ENCODE measurements around the gene DBH.

Gene DBH

DNA sequence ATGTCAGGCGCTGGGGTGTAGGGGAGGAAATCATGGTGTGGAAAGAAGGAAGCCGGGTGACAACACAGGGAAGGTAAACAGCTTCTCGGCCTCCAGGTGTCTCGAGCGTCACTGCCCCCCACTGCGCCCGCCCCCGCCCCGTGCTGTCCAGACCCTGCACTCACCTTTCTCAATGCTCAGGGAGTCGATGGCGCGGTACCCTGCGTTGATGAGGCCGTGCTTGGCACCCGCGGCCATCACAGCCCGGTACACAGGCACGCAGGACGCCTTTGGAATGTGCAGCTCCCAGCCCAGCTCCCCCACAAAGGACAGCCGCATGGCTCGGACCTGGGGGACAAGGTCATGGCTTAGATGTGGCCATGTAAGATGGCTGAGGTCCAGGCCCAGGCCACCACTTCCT, 35.2 kb downstream of the DBH start:
- TF ChIP-seq, protein P1, sequence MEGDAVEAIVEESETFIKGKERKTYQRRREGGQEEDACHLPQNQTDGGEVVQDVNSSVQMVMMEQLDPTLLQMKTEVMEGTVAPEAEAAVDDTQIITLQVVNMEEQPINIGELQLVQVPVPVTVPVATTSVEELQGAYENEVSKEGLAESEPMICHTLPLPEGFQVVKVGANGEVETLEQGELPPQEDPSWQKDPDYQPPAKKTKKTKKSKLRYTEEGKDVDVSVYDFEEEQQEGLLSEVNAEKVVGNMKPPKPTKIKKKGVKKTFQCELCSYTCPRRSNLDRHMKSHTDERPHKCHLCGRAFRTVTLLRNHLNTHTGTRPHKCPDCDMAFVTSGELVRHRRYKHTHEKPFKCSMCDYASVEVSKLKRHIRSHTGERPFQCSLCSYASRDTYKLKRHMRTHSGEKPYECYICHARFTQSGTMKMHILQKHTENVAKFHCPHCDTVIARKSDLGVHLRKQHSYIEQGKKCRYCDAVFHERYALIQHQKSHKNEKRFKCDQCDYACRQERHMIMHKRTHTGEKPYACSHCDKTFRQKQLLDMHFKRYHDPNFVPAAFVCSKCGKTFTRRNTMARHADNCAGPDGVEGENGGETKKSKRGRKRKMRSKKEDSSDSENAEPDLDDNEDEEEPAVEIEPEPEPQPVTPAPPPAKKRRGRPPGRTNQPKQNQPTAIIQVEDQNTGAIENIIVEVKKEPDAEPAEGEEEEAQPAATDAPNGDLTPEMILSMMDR (IDR thresholded peaks at IDR 0.05), result no peak

DNA sequence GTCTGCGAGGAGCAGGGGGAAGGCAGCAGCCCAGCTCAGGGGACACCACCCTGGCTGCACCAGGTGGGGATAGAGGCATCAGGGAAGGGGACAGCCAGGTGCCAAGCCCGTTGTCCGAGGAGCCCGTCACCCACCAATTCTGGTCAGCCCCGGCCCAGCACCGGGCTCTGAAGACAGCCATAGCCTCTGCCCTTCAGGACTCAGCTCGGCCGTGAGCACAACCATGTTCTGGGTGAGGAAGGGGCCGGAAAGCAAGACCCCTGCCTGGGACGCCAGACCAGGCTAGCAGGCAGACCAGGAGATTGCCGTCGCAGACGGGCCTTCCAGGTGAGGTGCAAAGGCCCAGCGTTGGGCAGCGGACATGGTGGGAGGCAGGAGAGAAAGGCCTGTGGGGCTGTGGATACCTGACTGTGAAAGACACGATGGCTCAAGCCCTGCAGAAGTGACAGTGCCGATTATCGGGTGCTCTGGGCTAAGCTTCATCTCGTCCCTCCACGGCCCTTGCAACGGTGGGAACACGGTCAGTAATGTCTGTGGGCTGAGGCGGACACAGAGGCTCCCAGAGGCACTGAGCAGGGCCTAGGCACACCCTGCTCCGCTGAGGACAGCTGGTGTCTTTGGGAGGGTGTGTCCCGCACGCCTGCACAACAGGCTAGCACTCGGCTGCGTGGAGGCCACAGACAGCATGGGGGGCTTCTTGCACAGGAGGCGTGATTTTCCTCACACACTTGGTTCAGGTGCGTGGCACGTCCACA, 36.5 kb downstream of the DBH start:
- TF ChIP-seq, protein P1 (IDR thresholded peaks at IDR 0.05), result no peak

GRCh38 chr9:133673258-133673655, 37.1 kb downstream of the DBH start:
- TF ChIP-seq, protein P1 (IDR thresholded peaks at IDR 0.05), result no peak

DNA sequence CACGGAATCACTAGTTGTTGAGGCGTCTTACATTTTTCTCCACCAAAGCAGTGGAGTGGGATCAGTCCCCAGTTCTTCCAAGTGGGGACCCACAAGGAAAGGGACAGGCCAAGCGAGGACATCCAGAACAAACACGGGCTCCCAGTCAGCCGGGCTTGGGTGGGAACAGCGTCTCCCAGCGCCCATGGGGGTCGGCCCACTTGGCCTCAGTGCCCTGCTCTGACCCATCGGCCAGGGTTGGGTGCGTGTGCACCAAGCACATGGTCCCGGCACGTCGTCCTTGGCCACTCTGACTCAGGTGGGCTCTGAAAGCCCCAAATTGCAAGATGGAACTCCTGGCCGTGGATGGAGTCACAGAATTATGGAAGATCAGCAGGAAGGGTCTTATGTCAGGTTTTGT, 37.9 kb downstream of the DBH start:
- TF ChIP-seq, protein P1 (IDR thresholded peaks at IDR 0.05), result no peak

DNA sequence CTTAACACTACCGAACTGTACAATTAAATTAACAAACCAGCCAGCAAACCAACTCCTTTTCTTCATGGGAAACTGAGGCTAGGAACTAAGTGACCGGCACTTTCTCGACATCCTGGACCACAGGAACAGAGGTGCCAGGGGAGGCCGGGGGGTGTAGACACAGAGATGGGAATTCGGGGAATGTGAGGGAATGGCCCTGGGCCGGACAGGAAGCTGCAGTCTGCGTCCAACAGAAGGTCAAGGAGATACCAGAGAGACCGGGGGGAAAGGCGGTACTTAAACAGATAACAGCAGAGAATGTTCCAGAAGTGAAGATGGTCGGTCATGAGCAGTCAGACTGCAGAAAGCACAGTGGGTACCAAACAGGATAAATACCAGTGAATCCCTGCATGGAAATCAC, 40.3 kb downstream of the DBH start:
- TF ChIP-seq, protein P1 (IDR thresholded peaks at IDR 0.05), result no peak

- TF ChIP-seq, protein P1 (IDR thresholded peaks at IDR 0.05), result no peak
These were observed 41.2 kb downstream of the DBH start for GRCh38 chr9:133677126-133678010.

- TF ChIP-seq, protein P1 (IDR thresholded peaks at IDR 0.05), result no peak
These were observed 42.9 kb downstream of the DBH start for GRCh38 chr9:133679056-133679455.

Data from LNCAP (cell line).